HG02981 (cell line): ENCODE measurements around the gene NEO1.
A peak's percentile ranks its signal among the peaks of the same experiment; 100 is the strongest.

Source experiments
- ATAC-seq: cut with Tn5 transposase; IDR thresholded peaks from one replicate; pipeline ENCODE4 v1.9.1; 2021; ENCODE audit warnings: mild to moderate bottlenecking, moderate library complexity; ENCODE audit not compliant: unreplicated experiment

Gene NEO1

DNA sequence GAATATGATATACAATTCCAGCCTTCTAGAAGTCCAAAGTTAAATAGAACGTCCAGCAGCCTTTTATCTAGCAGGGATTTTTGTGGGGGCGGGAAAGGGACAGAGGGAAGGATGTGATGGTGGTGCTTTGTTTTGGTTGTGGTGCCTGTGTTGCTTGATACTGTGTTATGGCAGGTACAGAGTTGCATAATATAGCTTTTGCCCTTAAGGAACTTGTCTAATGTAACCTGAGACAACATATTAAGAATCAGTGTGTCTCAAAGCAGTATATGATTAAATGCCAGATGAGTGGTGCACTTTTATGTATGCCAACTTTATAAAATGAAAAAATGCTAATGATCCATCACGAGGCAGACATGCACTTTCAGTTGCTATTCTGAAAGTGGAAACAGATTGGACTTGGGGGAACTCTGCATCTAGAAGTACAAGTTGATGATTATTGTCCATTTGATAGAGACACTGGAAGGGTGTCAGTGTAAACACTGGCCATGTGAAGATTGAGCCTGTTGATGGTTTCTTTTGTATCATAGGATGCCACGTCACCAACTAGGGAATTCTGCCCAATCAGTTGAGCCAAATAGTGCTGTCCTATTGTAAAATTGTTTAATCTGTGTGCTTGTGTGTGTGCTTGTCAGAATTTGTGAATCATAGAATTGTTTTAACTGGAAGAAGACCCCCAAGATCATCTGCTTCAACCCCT lies 23.0 kb downstream of the NEO1 start:
- no peak for ATAC-seq

DNA sequence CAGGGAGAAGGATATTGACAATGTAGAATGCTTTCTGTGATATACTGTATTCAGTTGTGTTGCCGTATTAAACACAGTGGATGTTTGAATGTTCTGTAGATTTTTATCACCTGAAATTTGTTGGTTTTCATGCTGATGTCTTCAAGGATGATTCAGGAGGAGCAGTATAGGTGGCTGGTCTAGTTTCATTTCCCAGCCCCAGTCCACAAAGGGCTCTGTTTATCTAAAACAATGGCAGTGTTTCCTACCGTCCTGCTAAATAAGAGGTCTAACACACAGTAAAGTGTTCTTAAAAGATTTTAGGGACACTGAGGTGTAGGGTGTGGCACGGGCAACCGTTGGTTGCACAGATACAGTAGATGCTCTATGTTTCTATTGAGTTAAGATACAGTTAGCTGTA lies 26.0 kb downstream of the NEO1 start:
- no peak for ATAC-seq

DNA sequence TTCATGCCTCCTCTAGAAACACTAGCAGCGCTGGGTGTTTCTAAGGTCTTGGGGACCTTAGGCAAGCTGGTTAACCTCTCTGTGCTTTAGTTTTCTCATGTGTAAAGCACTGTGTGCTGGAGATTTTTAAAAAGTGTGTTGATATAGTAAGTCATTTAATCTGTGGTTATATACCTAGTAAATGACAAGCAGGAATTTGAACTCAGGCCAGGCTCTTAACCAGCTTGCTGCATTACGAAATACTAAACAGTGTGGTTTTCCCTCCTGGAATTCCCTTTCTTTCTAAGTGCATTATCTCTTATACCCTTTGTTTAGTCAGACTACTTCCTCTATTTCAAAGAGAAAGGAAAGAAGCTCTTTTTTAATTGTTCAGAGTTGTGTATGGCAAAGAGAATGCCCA lies 26.5 kb downstream of the NEO1 start:
- no peak for ATAC-seq

DNA sequence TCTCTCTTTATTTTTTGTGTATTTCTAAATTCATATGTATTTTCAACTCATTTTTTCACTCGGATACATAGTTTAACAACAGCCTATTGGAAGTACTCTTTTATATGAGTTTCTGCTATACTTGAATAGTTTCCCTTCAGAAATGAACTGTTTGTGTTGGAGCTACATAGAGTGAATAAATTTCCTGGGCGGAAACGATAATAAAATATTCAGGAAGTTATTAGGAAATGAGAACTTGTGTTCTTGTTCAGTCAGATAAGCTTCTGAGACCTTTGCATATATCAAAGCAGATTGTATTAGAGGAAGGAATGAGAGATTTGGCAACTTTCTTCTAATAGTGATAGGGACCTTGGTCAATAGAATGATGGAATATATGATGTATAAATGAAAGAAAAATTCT lies 27.3 kb downstream of the NEO1 start:
- no peak for ATAC-seq

DNA sequence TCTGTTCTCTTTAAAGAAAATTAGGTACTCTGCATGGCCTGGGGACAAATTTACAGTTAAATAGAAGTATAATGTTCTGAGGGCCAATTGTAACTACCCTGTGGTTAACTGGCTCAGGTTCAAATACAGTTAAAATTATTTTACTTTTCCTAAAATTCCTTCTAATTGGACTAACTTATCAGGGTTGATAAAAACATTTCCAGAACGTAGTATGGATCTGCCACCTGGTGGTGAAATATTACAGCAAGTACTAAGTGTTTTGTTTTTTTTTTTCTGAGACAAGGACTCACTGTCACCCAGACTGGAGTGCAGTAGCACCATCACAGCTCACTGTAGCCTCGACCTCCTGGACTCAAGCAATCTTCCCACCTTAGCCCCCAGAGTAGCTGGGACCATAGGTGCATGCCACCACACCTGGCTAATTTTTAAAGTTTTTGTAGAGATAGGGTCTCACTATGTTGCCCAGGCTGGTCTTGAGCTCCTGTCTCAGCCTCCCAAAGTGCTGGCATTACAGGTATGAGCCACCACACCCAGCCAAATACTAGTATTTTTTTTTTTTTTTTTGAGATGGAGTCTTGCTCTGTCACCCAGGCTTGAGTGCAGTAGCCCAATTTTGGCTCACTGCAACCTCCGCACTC lies 29.2 kb downstream of the NEO1 start:
- no peak for ATAC-seq

DNA sequence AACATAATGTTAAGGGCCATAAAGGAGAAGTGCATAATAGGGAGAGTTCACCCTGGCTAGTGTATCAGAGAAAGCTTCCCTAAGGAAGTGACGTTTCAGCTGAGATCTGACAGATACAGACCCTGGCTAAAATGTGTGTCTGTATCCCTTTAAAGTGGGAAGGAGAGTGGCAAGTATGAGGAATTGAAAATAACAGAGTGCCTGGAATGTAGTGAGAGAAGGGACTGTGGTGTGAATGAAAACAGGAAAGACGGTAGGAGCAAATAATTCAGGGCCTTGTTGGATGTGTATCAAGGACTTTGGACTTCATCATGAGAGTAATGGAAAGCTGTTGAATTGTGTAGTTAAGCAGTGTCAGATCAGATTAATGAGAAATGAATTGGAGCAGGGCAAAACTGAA lies 30.5 kb downstream of the NEO1 start:
- ATAC-seq = no peak

DNA sequence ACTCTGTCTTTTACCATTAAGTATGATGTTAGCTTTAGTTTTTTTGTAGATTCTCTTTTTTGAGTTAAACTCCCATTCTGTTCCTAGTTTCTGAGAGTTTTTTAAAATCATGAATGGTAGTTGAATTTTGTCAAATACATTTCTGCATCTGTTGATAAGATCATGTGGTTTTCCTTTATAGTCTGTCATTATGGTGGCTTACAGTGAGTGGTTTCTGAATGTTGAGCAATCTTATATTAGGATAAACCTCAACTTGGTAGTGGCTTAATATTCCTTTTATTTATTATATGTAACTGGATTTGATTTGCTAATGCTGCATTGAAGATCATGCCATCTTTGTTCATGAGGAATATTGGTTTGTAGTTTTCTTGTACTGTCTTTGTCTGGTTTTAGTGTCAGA lies 34.8 kb downstream of the NEO1 start:
- no peak for ATAC-seq

DNA sequence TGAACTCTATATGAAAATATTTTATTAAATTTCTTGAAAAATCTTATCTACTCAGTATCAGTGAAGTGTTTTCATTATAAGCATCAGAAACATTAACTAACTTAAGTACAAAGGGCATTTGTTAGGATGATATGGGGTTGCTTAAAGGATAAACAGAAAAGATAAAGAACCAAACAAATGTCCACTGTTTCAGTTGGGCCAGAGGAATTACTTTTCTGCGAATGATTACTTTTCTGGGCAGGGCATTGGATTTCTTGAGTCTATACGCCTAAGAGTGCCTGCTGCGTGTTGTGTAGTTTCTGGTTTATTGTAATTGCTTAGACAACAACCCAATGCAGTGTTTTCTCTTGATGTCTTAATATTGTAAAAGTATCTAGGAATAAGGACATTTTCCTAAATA lies 52.8 kb downstream of the NEO1 start:
- ATAC-seq = no peak

DNA sequence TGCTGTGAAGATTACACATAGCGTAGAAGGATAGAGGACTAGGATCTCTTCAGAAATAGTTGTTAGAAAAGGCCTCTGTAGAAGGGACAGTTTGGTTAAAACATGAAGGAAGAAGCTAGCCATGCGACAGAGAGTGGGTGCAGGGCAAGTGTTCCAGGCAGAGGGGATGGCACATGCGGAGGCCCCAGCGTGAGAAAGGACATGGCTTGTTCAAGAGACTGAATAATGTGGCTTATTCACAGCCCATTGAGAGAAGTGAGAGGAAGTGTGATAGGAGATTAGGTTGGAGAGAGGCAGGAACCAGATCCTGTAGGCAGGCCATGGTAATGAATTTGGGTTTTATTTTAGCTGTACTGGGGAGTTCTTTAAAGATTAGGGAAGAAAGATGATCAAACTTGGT lies 56.4 kb downstream of the NEO1 start:
- ATAC-seq = no peak

DNA sequence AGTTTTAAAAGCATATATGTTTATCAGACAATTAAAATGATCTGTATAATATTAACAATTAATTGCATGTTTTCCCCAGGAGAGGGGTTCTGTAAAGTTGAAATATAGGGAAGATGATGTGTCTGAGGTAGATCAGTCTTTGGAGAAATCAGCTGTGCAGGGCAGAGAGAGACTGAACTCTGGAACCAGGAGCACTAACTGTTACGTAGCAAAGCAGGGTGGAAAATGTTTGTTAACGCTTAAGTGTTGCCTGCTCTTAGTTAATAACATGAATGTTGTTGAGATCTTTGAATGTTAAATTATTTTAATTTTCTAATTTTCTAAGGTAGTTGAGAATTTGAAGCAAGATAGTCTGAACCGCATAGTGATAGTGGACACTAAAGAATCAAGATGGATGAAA lies 57.5 kb downstream of the NEO1 start:
- no peak for ATAC-seq

DNA sequence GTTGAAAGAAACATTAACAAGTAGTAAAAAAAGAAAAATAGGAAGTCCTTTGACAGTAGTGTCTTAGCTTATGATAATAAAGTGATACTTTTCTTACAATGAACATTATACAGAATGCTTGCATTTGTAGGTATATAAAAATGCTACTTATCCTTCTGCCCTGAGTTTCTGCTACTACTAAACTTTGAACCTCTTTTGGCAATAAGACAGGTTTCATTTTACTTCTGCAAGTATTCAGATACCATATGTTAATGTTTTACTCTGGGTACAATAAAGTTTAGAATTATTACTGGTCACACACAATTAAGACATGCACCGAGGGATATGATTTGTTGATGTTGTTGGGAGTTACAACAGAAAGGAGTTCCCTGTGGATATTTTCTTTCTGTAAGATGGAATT lies 57.9 kb downstream of the NEO1 start:
- no peak for ATAC-seq

DNA sequence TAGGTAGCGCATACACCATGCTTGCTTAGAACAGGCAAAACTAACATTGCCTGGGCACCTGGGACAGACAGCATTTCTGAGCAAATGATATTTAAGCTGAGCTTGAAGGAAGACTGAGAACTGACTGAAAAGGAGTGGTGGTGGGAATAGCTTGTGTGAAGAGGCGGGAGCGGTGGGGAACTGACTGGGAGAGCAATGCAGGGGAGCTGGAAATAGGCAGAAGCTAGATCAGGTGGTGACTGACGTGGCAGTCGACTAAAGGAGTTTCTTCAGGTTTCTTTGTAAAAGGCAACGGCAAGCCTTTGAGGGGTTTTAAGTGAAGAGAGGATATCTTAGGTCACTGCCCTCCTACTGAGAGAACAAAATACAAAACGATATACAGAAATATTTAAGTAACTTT lies 61.8 kb downstream of the NEO1 start:
- ATAC-seq = no peak

DNA sequence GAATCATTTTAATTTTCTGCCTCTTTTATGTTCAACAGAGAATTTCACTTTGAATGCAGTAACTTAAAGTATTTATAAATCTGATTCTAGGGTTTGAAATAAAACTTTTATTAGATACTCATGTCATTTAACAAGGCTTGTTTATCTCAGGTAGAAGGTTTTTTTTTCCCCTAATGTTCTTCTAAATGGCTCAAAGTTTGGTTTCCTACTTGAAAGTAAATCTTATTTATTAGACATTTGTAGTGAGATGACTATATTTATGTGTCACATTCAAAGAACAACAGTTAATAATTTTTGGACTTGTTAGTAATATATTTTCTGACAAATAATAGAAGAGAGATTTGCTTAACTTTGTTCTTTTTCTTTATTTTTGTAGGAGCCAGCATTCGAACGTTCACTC lies 63.9 kb downstream of the NEO1 start:
- no peak for ATAC-seq

DNA sequence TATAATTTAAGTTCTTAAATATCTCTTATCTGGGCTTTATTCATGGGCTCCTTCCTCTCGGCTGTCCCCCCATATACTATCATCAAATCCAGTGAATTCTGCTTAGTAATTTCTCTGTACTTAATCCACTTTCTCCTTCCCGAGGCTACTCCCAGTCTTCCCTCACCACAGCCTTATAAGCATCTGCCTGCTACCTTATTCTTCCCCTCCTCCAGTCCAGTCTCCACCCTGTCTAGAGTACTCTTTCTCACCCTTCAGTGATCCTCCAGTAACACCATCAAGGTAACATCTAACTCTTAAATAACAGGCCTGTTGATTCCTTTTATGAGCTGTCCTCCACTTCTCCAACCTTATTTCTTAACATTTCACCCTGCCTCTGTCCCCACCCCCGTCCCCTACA lies 65.8 kb downstream of the NEO1 start:
- ATAC-seq = no peak

DNA sequence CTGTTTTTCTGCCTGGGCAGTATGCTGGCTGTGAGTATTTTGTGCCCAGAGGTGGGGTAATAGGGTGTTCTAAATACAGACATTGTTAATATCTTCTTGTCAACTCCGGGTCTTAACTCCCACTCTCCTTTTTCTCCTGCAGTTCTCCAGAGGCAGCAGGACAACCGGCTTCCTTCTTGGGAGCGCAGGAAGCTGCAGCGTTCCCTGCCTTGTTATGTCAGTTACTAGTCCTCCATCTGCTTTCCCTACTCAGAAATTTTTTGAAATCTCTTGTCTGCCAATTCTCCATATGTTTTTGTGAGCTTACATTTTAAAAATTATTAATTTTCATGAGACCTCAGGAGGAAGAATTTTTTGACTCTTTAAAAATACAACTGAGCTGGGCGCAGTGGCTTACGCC lies 67.2 kb downstream of the NEO1 start:
- no peak for ATAC-seq

DNA sequence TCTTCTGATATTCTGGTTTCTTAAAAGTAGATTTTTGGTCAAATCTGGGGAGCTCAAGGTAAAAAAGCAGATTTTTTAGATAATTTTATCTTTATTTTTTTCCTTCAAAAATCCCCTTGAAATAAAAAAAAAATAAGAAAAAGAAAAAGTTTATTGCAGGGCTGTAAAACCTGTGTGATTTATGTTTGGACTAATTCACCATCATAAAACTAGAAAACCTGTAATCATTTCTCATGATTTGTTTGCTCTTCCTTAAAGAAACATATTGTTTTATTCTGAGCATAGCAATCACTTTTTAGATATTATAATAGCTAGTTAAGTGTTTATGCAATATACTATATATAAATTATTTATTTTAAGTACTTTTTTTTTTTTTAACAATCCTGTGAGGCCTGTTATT lies 68.0 kb downstream of the NEO1 start:
- no peak for ATAC-seq

DNA sequence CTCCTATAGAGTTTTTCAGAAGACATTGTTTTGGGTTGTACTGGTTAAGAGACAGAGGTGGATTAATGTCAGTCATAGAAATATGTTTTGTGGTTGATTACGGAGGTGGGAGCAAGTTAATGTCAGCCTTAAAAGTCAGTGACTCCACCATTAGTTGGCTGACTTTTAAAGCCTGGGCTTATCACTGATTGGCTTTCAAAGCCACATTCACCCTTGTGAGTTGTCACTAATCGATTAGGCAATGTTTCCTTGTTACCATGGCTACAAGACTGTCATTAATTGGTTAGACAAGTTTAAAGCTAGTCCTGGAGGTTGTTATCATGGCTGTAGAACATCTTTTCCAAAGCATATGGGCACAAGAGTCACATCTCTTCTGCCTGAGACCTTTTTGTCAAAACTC lies 73.0 kb downstream of the NEO1 start:
- no peak for ATAC-seq

DNA sequence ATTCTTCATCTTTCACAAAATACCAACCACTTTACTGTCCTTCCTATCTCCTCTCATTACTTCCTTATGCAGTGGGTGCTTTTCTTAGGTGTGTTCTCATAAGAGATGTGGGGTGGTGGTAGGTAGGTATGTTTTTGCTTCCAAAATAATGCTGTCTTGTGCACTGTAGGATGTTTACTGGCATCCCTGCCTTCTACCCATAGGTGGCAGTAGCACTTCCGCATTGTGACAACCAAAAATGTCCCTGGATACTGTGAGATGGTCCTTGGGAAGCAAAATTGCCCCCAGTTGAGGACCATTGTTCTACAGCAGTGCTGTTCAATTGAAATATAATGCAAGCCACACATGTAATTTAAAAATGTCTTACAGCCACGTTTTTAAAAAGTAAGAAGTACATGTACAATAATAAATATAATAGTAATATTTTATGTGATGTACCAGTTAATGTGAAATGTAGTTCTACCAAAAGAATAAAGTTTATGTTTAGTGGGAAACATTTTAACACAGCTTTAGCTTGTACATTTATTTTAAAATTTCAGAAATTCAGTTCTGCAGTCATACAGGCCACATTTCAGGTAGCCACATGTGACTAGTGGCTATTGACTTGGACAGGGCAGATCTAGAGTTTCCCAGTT lies 75.2 kb downstream of the NEO1 start:
- peak; percentile 60 for ATAC-seq

DNA sequence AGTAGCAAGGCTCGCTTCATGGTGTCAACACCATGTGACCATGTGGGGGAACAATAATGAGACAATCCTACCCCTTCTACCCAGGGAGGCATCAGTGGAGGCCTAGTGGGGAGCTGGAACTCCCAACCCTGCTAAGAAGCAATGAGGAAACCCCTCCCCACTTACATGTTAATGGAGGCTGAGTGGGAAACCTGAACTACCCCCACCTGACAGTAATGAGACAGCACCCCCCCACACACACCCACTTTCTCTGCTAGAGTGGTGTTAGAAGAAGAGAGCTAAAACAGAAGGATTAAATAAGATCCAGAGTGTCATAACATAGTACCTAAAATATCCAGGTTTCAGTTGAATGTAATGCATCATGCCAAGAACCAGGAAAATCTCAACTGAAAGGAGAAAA lies 78.6 kb downstream of the NEO1 start:
- no peak for ATAC-seq

DNA sequence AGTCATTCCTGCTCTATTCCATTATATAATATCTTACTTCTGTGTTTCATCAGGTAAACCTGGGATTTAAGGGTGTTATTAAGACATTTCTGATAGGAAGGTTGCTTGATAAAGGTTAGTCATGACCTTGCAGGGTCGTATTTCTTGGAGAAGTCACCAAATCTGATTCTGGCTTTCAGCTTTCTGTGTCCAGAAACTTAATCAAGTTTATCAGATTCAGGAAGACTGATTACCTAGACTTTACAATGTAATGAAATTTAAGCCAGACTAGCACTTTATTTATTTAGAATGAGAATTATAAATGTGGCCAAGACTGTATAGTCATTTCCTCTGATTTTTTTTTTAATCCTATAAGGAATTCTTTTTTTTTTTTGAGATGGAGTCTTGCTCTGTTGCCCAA lies 81.9 kb downstream of the NEO1 start:
- no peak for ATAC-seq

DNA sequence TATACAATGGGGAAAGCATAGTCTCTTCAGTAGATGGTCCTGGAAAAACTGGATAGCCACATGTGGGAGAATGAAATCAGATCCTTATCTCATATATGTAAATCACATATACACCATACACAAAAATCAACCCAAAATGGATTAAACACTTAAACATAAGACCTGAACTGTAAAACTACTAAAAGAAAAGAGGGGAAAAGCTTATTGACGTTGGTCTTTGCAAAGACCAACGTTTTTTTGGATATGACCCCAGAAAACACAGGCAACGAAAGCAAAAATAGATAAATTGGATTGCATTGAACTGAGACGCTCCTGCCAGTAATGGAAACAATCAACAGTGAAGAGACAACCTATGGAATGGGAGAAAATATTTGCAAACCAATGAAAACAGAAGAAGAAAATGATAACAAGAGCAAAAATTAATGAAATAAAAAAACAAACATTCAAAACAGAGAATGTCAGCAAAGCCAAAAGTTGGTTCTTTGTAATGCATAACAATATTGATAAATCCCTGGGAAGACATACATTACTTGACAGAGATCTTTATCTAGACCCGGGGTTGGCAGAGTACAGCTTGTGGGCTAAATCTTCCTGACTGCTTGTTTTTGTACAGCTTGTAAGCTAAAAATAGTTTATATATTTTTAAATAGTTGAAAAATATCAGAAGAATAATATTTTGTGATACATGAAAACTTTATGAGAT lies 86.9 kb downstream of the NEO1 start:
- no peak for ATAC-seq
